Daoy (cell line): ENCODE data around the gene ALKAL2. TPM values are rescaled to one million over a fixed set of nuclear protein-coding genes. Genes with fewer than 3 reads are reported as not detected.

ENCODE experiments used
- DNase-seq: peaks from one replicate; pipeline ENCODE4 v3.0.0-alpha.2; 2015; ENCODE audit warnings: low read depth
- total RNA-seq: library from RNA; depleted of rRNA; stranded (reverse); fragments of >200 nt; shearing (Covaris generic); gene quantifications from 2 replicates; pipeline ENCODE4 v1.2.3, GENCODE V29; 2014; rRNA removed

ALKAL2 gene
- total RNA-seq, 1 experiment from 2014 or later: 2.6 TPM

GRCh38 chr2:246489-247144 is 41.3 kb downstream of the ALKAL2 start:
- peak; percentile 48 for DNase-seq

- DNase-seq: no peak
Observed at GRCh38 chr2:244547-244946, 43.3 kb downstream of the ALKAL2 start.

- DNase-seq: no peak
Observed at GRCh38 chr2:238869-239268, 49.0 kb downstream of the ALKAL2 start.

GRCh38 chr2:238431-238830 is 49.5 kb downstream of the ALKAL2 start:
- DNase-seq: no peak

- no peak for DNase-seq
Observed at GRCh38 chr2:237878-238277, 50.0 kb downstream of the ALKAL2 start.

- no peak for DNase-seq
Observed at GRCh38 chr2:236993-237539, 50.8 kb downstream of the ALKAL2 start.

- no peak for DNase-seq
Observed at GRCh38 chr2:234421-234820, 53.5 kb downstream of the ALKAL2 start.

GRCh38 chr2:233030-233429 is 54.9 kb downstream of the ALKAL2 start:
- no peak for DNase-seq

- no peak for DNase-seq
Observed at GRCh38 chr2:231521-232185, 56.2 kb downstream of the ALKAL2 start.

Other genes with a start within 250 kb of the ALKAL2 start
- gene FAM110C, start 241.6 kb downstream of the ALKAL2 start, total RNA-seq: 0.57 and 2.2 TPM in 2 replicates
- gene SH3YL1, start 24.1 kb downstream of the ALKAL2 start, total RNA-seq: 18.1 and 36.4 TPM in 2 replicates
- 169 and 195 TPM in 2 replicates for gene ACP1, start 23.1 kb downstream of the ALKAL2 start, total RNA-seq